Brain microvascular endothelial cell (primary cell): ENCODE data around the gene PAPPA2.
"Not testable (repeated sequence)": the region's sequence is repeated elsewhere in the genome, so short reads cannot be mapped to it uniquely, and the experiment has no call there.

Source experiments
- DNase-seq: peaks from one replicate; pipeline ENCODE4 v3.0.0-alpha.2; 2020
- H3K27ac ChIP-seq: fragments of 250-450 bp; sonication (Bioruptor Pico); 2 replicates; pipeline ENCODE4 v1.5.1; 2020; ENCODE audit warnings: mild to moderate bottlenecking, moderate library complexity
- H3K27me3 ChIP-seq: fragments of 250-450 bp; sonication (Bioruptor Pico); replicated peaks from 2 replicates; pipeline ENCODE4 v1.5.1; 2020; ENCODE audit warnings: mild to moderate bottlenecking
- H3K36me3 ChIP-seq: fragments of 250-450 bp; sonication (Bioruptor Pico); replicated peaks from 2 replicates; pipeline ENCODE4 v1.5.1; 2020; ENCODE audit warnings: mild to moderate bottlenecking
- H3K4me3 ChIP-seq: 2 replicates; pipeline ENCODE4 v1.5.1; 2011; ENCODE audit warnings: low read depth, mild to moderate bottlenecking, control low read depth, low read length, moderate library complexity
- in situ Hi-C: cut with HindIII; loops from 2 replicates; pipeline ENCODE4 v1.10.0; 2017; ENCODE audit warnings: low sequenced_read_pairs, low pct_ligation_motif_present
- TF ChIP-seq, protein P1 (sequence below): IDR thresholded peaks from 2 replicates; pipeline ENCODE4 v1.5.1; 2011; ENCODE audit warnings: low read depth, mild to moderate bottlenecking, moderate library complexity, low read length, control low read depth, inconsistent platforms; ENCODE audit errors: missing control alignments

PAPPA2 gene

DNA sequence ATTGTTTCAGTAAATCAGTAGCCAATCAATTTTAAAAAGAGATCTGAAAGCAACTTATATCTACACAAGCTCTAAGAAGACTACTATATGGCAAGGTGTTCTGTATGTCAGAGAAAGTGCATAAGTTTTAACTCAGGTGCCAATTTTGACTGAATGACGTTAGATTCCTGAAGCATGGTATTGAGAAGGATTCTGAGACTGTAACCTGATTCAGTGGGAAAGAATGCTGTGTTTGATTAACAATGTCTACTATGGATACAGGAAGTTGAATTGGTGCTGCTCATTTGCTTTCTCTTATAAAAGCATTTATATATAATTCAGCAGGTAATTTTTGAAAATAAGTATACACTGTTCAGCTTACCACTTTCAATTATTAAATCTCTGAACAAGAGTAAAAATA is 156.3 kb downstream of the PAPPA2 start:
- DNase-seq = no peak
- Histone ChIP-seq H3K36me3 (no peaks in the 10 kb centered on the region), H3K27me3 (no peaks in the 10 kb centered on the region), H3K4me3 (no peak overlapping the region), H3K27ac (no peak overlapping the region)
- in situ Hi-C loops = no loop called here
- TF ChIP-seq, protein P1, sequence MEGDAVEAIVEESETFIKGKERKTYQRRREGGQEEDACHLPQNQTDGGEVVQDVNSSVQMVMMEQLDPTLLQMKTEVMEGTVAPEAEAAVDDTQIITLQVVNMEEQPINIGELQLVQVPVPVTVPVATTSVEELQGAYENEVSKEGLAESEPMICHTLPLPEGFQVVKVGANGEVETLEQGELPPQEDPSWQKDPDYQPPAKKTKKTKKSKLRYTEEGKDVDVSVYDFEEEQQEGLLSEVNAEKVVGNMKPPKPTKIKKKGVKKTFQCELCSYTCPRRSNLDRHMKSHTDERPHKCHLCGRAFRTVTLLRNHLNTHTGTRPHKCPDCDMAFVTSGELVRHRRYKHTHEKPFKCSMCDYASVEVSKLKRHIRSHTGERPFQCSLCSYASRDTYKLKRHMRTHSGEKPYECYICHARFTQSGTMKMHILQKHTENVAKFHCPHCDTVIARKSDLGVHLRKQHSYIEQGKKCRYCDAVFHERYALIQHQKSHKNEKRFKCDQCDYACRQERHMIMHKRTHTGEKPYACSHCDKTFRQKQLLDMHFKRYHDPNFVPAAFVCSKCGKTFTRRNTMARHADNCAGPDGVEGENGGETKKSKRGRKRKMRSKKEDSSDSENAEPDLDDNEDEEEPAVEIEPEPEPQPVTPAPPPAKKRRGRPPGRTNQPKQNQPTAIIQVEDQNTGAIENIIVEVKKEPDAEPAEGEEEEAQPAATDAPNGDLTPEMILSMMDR = no peak

DNA sequence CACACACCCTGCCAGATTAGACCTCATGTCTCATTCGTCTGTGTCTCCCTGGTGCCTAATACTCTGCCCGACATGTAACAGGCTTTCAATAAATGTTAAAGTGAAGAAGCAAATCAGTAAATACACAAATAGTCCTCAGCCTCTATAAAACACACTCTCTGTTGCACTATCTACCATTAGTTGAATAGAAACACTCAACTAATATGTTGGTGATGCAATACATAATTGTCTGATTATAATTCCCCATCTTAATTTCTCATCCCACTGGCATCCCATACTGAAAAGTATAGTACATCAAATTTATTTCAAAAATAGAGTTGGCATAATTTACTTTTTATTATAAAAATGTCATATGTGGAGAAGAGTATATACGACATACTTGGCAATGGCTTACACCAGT is 162.4 kb downstream of the PAPPA2 start:
- in situ Hi-C loops = no loop called here
- Histone ChIP-seq H3K4me3 (no peak overlapping the region), H3K27ac (no peak overlapping the region), H3K27me3 (no peaks in the 10 kb centered on the region), H3K36me3 (no peaks in the 10 kb centered on the region)
- TF ChIP-seq, protein P1 = no peak
- DNase-seq = no peak

- TF ChIP-seq, protein P1 = no peak
- DNase-seq = no peak
- in situ Hi-C loops = no loop called here
Observed at GRCh38 chr1:176626572-176627061, 163.6 kb downstream of the PAPPA2 start.

DNA sequence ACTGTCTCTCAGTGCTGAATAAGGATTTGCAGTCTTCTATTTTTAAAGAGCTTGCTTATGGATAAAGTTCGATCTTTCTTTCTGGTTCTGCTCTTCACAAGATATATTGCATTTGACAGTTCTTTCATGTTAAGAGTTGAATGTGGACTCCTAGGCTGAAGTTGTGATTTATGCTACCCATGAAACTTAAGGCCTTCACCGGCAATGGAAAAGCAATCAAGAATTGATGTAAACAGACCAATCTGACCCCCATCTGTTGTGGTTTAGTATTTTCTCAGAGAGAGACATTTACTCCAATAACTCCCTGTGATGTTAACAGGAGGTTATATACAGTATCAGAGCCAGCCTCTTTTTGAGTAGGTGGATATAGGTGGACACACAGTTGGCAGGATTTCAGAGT is 165.8 kb downstream of the PAPPA2 start:
- no peak for DNase-seq
- Histone ChIP-seq H3K27me3 (no peaks in the 10 kb centered on the region), H3K27ac (no peak overlapping the region), H3K36me3 (no peaks in the 10 kb centered on the region), H3K4me3 (no peak overlapping the region)
- in situ Hi-C loops = no loop called here
- TF ChIP-seq, protein P1 = no peak

More at GRCh38 chr1:176626572-176627061, 163.6 kb downstream of the PAPPA2 start:
- Histone ChIP-seq H3K27ac (no peak overlapping the region), H3K36me3 (no peaks in the 10 kb centered on the region), H3K4me3 (no peak overlapping the region), H3K27me3 (no peaks in the 10 kb centered on the region)

DNA sequence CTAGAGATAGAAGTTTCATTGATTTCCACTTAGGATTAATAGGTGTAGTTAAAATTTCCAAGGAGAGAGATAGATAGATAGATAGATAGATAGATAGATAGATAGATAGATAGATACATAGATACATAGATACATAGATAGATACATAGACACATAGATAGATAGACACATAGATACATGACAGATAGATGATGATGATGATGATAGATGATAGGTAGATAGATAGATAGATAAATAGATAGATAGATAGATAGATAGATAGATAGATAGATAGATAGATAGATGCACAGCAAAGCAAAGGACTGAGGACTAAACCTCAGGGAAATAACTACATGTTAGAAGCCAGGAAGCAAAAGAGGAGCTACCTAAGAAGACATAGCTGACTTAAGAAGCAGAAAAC is 171.8 kb downstream of the PAPPA2 start:
- DNase-seq, H3K27me3 ChIP-seq, H3K27ac ChIP-seq, H3K36me3 ChIP-seq, H3K4me3 ChIP-seq, in situ Hi-C loops: not testable (repeated sequence)

GRCh38 chr1:176638713-176639526 is 175.9 kb downstream of the PAPPA2 start:
- H3K4me3 ChIP-seq = no peak overlapping the region
- in situ Hi-C loops = no loop called here
- H3K27ac ChIP-seq = no peak overlapping the region
- no peak for DNase-seq
- H3K27me3 ChIP-seq = no peaks in the 10 kb centered on the region
- H3K36me3 ChIP-seq = no peaks in the 10 kb centered on the region
- TF ChIP-seq, protein P1 = no peak
